A549 (cell line): ENCODE data around the gene DLGAP1. TPM values are rescaled to one million over a fixed set of nuclear protein-coding genes. Genes with fewer than 3 reads are reported as not detected.

Experiments used
- ATAC-seq, 2 experiments: fragments of 200-7000 bp in 1 of 2; fragments of >200 bp in 1 of 2; cut with Nextera tagmentation in 1 of 2; cut with Tn5 transposase in 1 of 2; 3 replicates each; pipeline versions ENCODE4 v1.8.0 to v1.9.1; 2018 to 2020; ENCODE audit warnings: mild to moderate bottlenecking in 1 of 2, moderate library complexity in 1 of 2
- CTCF ChIA-PET: fragments of 300-600 bp; sonication (Branson Sonifier 250); formaldehyde crosslinking; extraction: SDS; loops from one replicate; lab custom pipeline; 2021; ENCODE audit warnings: antibody characterized with exemption, inconsistent platforms; lab: Yijun Ruan, JAX
- POLR2A ChIA-PET: fragments of 350-600 bp; formaldehyde crosslinking; extraction: SDS; loops from one replicate; lab custom pipeline; 2021; ENCODE audit warnings: antibody characterized with exemption, inconsistent platforms; lab: Yijun Ruan, JAX
- DNase-seq, 2 experiments: peaks; one replicate each; pipeline versions ENCODE4 v3.0.0 to v3.0.0-alpha.2; 2011 to 2016; ENCODE audit warnings: low read depth in 1 of 2, low spot score in 1 of 2
- FAIRE-seq: peaks from 2 replicates; lab custom pipeline; 2011; peaks lifted over from hg19 to GRCh38; lab: Jason Lieb, UNC
- H3K27ac ChIP-seq, 2 experiments: fragments of >200 bp; sonication (Bioruptor Twin); formaldehyde crosslinking; 3 replicates each; pipeline ENCODE4 v1.5.1; 2016 to 2017
- H3K4me1 ChIP-seq: fragments of >200 bp; sonication (Bioruptor Twin); formaldehyde crosslinking; 3 replicates; pipeline ENCODE4 v1.6.1; 2016
- H3K4me2 ChIP-seq: fragments of >200 bp; sonication (Bioruptor Twin); formaldehyde crosslinking; 3 replicates; pipeline ENCODE4 v1.6.1; 2016
- H3K4me3 ChIP-seq: fragments of >200 bp; sonication (Bioruptor Twin); formaldehyde crosslinking; 3 replicates; pipeline ENCODE4 v1.5.1; 2016
- H3K9me3 ChIP-seq: fragments of >200 bp; sonication (Bioruptor Twin); formaldehyde crosslinking; 3 replicates; pipeline ENCODE4 v1.6.1; 2016
- ATOH8 ChIP-seq: fragments of 250-450 bp; sonication (Bioruptor Pico); IDR thresholded peaks from 2 replicates; pipeline ENCODE4 v1.5.0; 2020; ENCODE audit warnings: low read depth, mild to moderate bottlenecking, moderate library complexity
- EHF ChIP-seq: fragments of 250-450 bp; sonication (Bioruptor Pico); IDR thresholded peaks from 2 replicates; pipeline ENCODE4 v1.5.0; 2020; ENCODE audit warnings: mild to moderate bottlenecking
- ELK1 ChIP-seq: fragments of 150-350 bp; IDR thresholded peaks from 2 replicates; pipeline ENCODE4 v1.6.1; 2014; ENCODE audit warnings: low read depth, mild to moderate bottlenecking, low read length
- EP300 ChIP-seq, 2 experiments: fragments of >200 bp; sonication (Bioruptor Twin); formaldehyde crosslinking; IDR thresholded peaks; 2 replicates in 1 of 2; 3 replicates in 1 of 2; pipeline ENCODE4 v1.6.1; 2016 to 2017
- FOSL2 ChIP-seq, 2 experiments: fragments of 450-650 bp in 1 of 2; fragments of >200 bp in 1 of 2; sonication (Bioruptor Twin) in 1 of 2; formaldehyde crosslinking; IDR thresholded peaks; 2 replicates each; pipeline versions ENCODE4 v1.5.0 to v1.6.1; 2016 to 2020; ENCODE audit warnings: mild to moderate bottlenecking in 1 of 2, moderate library complexity in 1 of 2
- HES2 ChIP-seq: fragments of >200 bp; sonication (Bioruptor Twin); formaldehyde crosslinking; IDR thresholded peaks from 2 replicates; pipeline ENCODE4 v1.6.1; 2016
- HEYL ChIP-seq: fragments of 250-450 bp; sonication (Bioruptor Pico); IDR thresholded peaks from 2 replicates; pipeline ENCODE4 v1.8.0; 2021; ENCODE audit warnings: mild to moderate bottlenecking, moderate library complexity
- HOXB13 ChIP-seq: fragments of 250-450 bp; sonication (Bioruptor Pico); IDR thresholded peaks from 2 replicates; pipeline ENCODE4 v1.5.0; 2020; ENCODE audit warnings: low read depth, mild to moderate bottlenecking, moderate library complexity
- JUN ChIP-seq, 2 experiments: fragments of >200 bp; sonication (Bioruptor Twin); formaldehyde crosslinking; IDR thresholded peaks; 2 replicates in 1 of 2; 3 replicates in 1 of 2; pipeline ENCODE4 v1.6.1; 2016 to 2017
- KDM5A ChIP-seq: fragments of 200-600 bp; sonication (generic); IDR thresholded peaks from 2 replicates; pipeline ENCODE4 v1.6.1; 2016; ENCODE audit warnings: antibody characterized with exemption, mild to moderate bottlenecking
- MAFK ChIP-seq: fragments of 450-650 bp; IDR thresholded peaks from 2 replicates; pipeline ENCODE4 v1.6.1; 2014; ENCODE audit not compliant: partially characterized antibody
- MAX ChIP-seq: IDR thresholded peaks from 2 replicates; pipeline ENCODE4 v1.6.1; 2012
- MYC ChIP-seq: IDR thresholded peaks from 2 replicates; pipeline ENCODE4 v1.6.1; 2012; ENCODE audit warnings: mild to moderate bottlenecking, inconsistent platforms, low read length, improper control_type of control experiment, borderline replicate concordance
- NFE2L2 ChIP-seq: fragments of 150-350 bp; conservative IDR thresholded peaks from 2 replicates; pipeline ENCODE4 v1.6.1; 2014; ENCODE audit warnings: low read length
- NPAS2 ChIP-seq: fragments of 250-450 bp; sonication (Bioruptor Pico); IDR thresholded peaks from 2 replicates; pipeline ENCODE4 v1.8.0; 2022; ENCODE audit warnings: mild to moderate bottlenecking, moderate library complexity, borderline replicate concordance
- RCOR1 ChIP-seq: fragments of 150-350 bp; IDR thresholded peaks from 2 replicates; pipeline ENCODE4 v1.6.1; 2014; ENCODE audit warnings: antibody characterized with exemption, low read length, low read depth
- RFX5 ChIP-seq: fragments of 450-650 bp; IDR thresholded peaks from 2 replicates; pipeline ENCODE4 v1.7.1; 2014; ENCODE audit warnings: antibody characterized with exemption, mild to moderate bottlenecking, moderate library complexity
- RNF2 ChIP-seq: fragments of 200-600 bp; sonication (generic); IDR thresholded peaks from 2 replicates; pipeline ENCODE4 v1.6.1; 2016; ENCODE audit warnings: low read depth, mild to moderate bottlenecking, antibody characterized with exemption, moderate library complexity, borderline replicate concordance
- SREBF2 ChIP-seq: fragments of 450-650 bp; IDR thresholded peaks from 2 replicates; pipeline ENCODE4 v1.6.1; 2014; ENCODE audit warnings: mild to moderate bottlenecking, moderate library complexity
- ZNF302 ChIP-seq: fragments of 250-450 bp; sonication (Bioruptor Pico); IDR thresholded peaks from 2 replicates; pipeline ENCODE4 v1.9.0; 2021; ENCODE audit warnings: inconsistent platforms, mild to moderate bottlenecking, moderate library complexity
- WGBS: methylation state at CpG from one replicate; pipeline ENCODE4 v1.1.6; 2017; ENCODE audit errors: missing lambda C conversion rate; 5-methylcytosine and 5-hydroxymethylcytosine counted together
- polyA plus RNA-seq, 4 experiments: library from polyadenylated mRNA; depleted of rRNA in 3 of 4; stranded (reverse); fragments of >200 nt; fragmentation: RNase III in 1 of 4; extraction: RNeasy Plus Mini Kit Qiagen cat#74134 plus additional on column Dnase treatment in 1 of 4; gene quantifications; 2 replicates in 3 of 4; 3 replicates in 1 of 4; pipeline ENCODE4 v1.2.3, GENCODE V29; 2011 to 2017

DLGAP1 gene
- polyA plus RNA-seq, 2 of the 4 experiments (the other 2 are of a cell fraction), result 0.04 to 0.12 TPM

- TF ChIP-seq HES2 (no peak), MAFK (no peak), ZNF302 (no peak), HOXB13 (CRISPR knock-in tag) (no peak), ELK1 (no peak), MYC (no peak)
These were observed 793.1 kb downstream of the DLGAP1 start (continued) for GRCh38 chr18:3661989-3662388.

GRCh38 chr18:3660739-3661515 lies 794.2 kb downstream of the DLGAP1 start:
- TF ChIP-seq MAX, result no peak
- TF ChIP-seq, all 56 proteins: peak for 0
- 90% methylated on average over 4 of the region's 4 CpGs for WGBS
- Histone ChIP-seq H3K4me1 (peaks cover 30% of the 10 kb centered on the region), H3K9me3 (peaks cover 20% of the 10 kb centered on the region), H3K27ac (peak overlapping the region; percentile 87 to 91), H3K4me2 (no peak overlapping the region), H3K4me3 (no peak overlapping the region)
- FAIRE-seq, result no peak
- DNase-seq, result no peak
- POLR2A ChIA-PET, result interaction anchor here (0.7 to 1.1 kb wide), 2 partner anchors 8 to 111 kb away, joined by 3 read pairs; no protein-coding TSS in a partner anchor
- CTCF ChIA-PET, result interaction anchor here (1.1 to 1.5 kb wide), 2 partner anchors 8 to 67 kb away, joined by 7 to 9 read pairs; no protein-coding TSS in a partner anchor
- ATAC-seq, result no peak

- no peak for FAIRE-seq
- no peak for DNase-seq
- Histone ChIP-seq H3K4me3 (no peak overlapping the region), H3K4me2 (no peak overlapping the region), H3K4me1 (peaks cover 25% of the 10 kb centered on the region), H3K27ac (peak overlapping the region; percentile 15 to 72), H3K9me3 (peaks cover 18% of the 10 kb centered on the region)
- POLR2A ChIA-PET, result no interaction called here
- no peak for TF ChIP-seq ELK1
- TF ChIP-seq MAFK, result peak; percentile 34
- CTCF ChIA-PET, result interaction anchor here (1.2 kb wide), 1 partner anchor 211 kb away, joined by 3 read pairs; no protein-coding TSS in a partner anchor
- 86% methylated on average over 1 of the region's 1 CpG for WGBS
- no peak for ATAC-seq
These were observed 796.6 kb downstream of the DLGAP1 start for GRCh38 chr18:3658529-3658928.

- CTCF ChIA-PET, result interaction anchor here (1.0 to 1.3 kb wide), 2 partner anchors 9 to 10 kb away, joined by 4 to 10 read pairs; no protein-coding TSS in a partner anchor
These were observed 799.7 kb downstream of the DLGAP1 start for GRCh38 chr18:3655254-3656050.

More at GRCh38 chr18:3655254-3656050, 799.7 kb downstream of the DLGAP1 start:
- Histone ChIP-seq H3K4me1 (peaks cover 39% of the 10 kb centered on the region), H3K9me3 (0 out of 3 replicates have a peak, but pooled peaks cover 2% of the 10 kb centered on the region), H3K4me2 (no peak overlapping the region), H3K4me3 (no peak overlapping the region), H3K27ac (peak overlapping the region; percentile 99 to 100)
- no peak for FAIRE-seq
- no peak for TF ChIP-seq SREBF2
- TF ChIP-seq NPAS2, result no peak
- no peak for TF ChIP-seq KDM5A
- TF ChIP-seq ATOH8 (CRISPR knock-in tag), result no peak
- TF ChIP-seq FOSL2 (IDR thresholded peaks at IDR 0.05), result no peak
- TF ChIP-seq FOSL2 (CRISPR knock-in tag; IDR thresholded peaks at IDR 0.05), result no peak
- no peak for TF ChIP-seq NFE2L2
- TF ChIP-seq EHF, result no peak
- TF ChIP-seq JUN (IDR thresholded peaks at IDR 0.05), result no peak
- TF ChIP-seq MAFK, result no peak
- no peak for TF ChIP-seq RCOR1
- TF ChIP-seq RFX5, result no peak
- TF ChIP-seq HEYL (CRISPR knock-in tag), result no peak
- no peak for TF ChIP-seq RNF2
- TF ChIP-seq EP300 (IDR thresholded peaks at IDR 0.05), result no peak
- WGBS, result 92% methylated on average over 15 of the region's 15 CpGs
- no peak for ATAC-seq
- POLR2A ChIA-PET, result interaction anchor here (0.6 to 1.0 kb wide), 2 partner anchors 10 to 212 kb away, joined by 4 read pairs; no protein-coding TSS in a partner anchor
- DNase-seq, result no peak
